HCT116 (cell line): ENCODE data around the gene NT5E. TPM values are rescaled to one million over a fixed set of nuclear protein-coding genes. Genes with fewer than 3 reads are reported as not detected.
A peak's percentile ranks its signal among the peaks of the same experiment; 100 is the strongest.

Experiments used
- ATAC-seq: fragments of 200-7000 bp; cut with Tn5 transposase; 2 replicates; pipeline ENCODE4 v1.9.1; 2020; ENCODE audit warnings: mild to moderate bottlenecking, moderate library complexity
- BruUV-seq: library from RNA; stranded (reverse); fragments of 400-500 nt; replicated peaks from 2 replicates; lab custom pipeline; 2021; lab: Mats Ljungman, UMichigan
- CTCF ChIA-PET: fragments of 300-600 bp; sonication (Branson Sonifier 250); formaldehyde crosslinking; loops from one replicate; lab custom pipeline; 2021; ENCODE audit warnings: antibody characterized with exemption; lab: Charles Lee
- POLR2A ChIA-PET: fragments of 300-600, 350-600 bp; sonication (Branson Sonifier 250); formaldehyde crosslinking; loops from one replicate; lab custom pipeline; 2021; ENCODE audit warnings: antibody characterized with exemption; lab: Charles Lee
- RAD21 ChIA-PET, 2 experiments: fragments of 300-600 bp; sonication (Branson Sonifier 250); formaldehyde crosslinking; loops; one replicate each; lab custom pipeline; 2023; ENCODE audit warnings: low total read pairs in 2 of 2; ENCODE audit not compliant: uncharacterized antibody in 2 of 2, unreplicated experiment in 2 of 2, low non-redundant PET in 1 of 2; lab: Charles Lee
- DNase-seq: peaks from one replicate; pipeline ENCODE4 v3.0.0-alpha.2; 2010; ENCODE audit warnings: low read depth, low spot score
- H2AFZ ChIP-seq: fragments of 200-600 bp; shearing (Covaris generic), sonication (generic); 2 replicates; pipeline ENCODE4 v1.6.1; 2017; ENCODE audit warnings: low read depth, mixed run types, mixed read lengths, antibody characterized with exemption, low read length; ENCODE audit not compliant: poor library complexity, severe bottlenecking
- H3K27ac ChIP-seq: 2 replicates; pipeline ENCODE4 v1.5.1; 2012; ENCODE audit warnings: low read depth, low read length
- H3K27me3 ChIP-seq: fragments of 200-600 bp; sonication (generic); 2 replicates; pipeline ENCODE4 v1.6.1; 2016; ENCODE audit warnings: mixed run types, low read length, mixed read lengths; ENCODE audit not compliant: insufficient read depth
- H3K36me3 ChIP-seq, 2 experiments: fragments of 200-500 bp in 1 of 2; fragments of 200-600 bp in 1 of 2; sonication (Bioruptor generic) in 1 of 2; sonication (generic) in 1 of 2; 2 replicates each; pipeline versions ENCODE4 v1.5.1 to v1.6.1; 2014 to 2016; ENCODE audit warnings: low read length in 2 of 2, inconsistent platforms in 1 of 2, mixed read lengths in 1 of 2, mixed run types in 1 of 2; ENCODE audit not compliant: insufficient read depth in 2 of 2, control insufficient read depth in 1 of 2
- H3K4me1 ChIP-seq, 2 experiments: fragments of 200-600 bp in 1 of 2; sonication (generic) in 1 of 2; 2 replicates each; pipeline versions ENCODE4 v1.5.1 to v1.6.1; 2012 to 2017; ENCODE audit warnings: low read length in 2 of 2, inconsistent platforms in 1 of 2, mild to moderate bottlenecking in 1 of 2, mixed read lengths in 1 of 2, mixed run types in 1 of 2, moderate library complexity in 1 of 2; ENCODE audit not compliant: insufficient read depth in 2 of 2, control insufficient read depth in 1 of 2
- H3K4me2 ChIP-seq: fragments of 200-600 bp; sonication (generic); 2 replicates; pipeline ENCODE4 v1.6.1; 2017; ENCODE audit warnings: mixed run types, low read length, mixed read lengths
- H3K4me3 ChIP-seq, 2 experiments: fragments of 200-600 bp in 1 of 2; sonication (generic) in 1 of 2; replicated peaks in 1 of 2; 2 replicates each; pipeline ENCODE4 v1.5.1; 2011 to 2016; ENCODE audit warnings: low read length in 2 of 2, control low read depth in 1 of 2, low read depth in 1 of 2, mild to moderate bottlenecking in 1 of 2, mixed read lengths in 1 of 2, mixed run types in 1 of 2
- H3K79me2 ChIP-seq: fragments of 200-600 bp; sonication (generic); 2 replicates; pipeline ENCODE4 v1.6.1; 2017; ENCODE audit warnings: mild to moderate bottlenecking, mixed run types, low read length, moderate library complexity, mixed read lengths; ENCODE audit not compliant: insufficient read depth
- H3K9ac ChIP-seq: fragments of 200-600 bp; sonication (generic); 2 replicates; pipeline ENCODE4 v1.6.1; 2016; ENCODE audit warnings: low read length, mixed read lengths
- H3K9me2 ChIP-seq: fragments of 200-600 bp; sonication (generic), shearing (Covaris generic); 2 replicates; pipeline ENCODE4 v1.6.1; 2017; ENCODE audit warnings: mixed run types, mild to moderate bottlenecking, moderate library complexity; ENCODE audit not compliant: insufficient read depth
- H3K9me3 ChIP-seq, 2 experiments: fragments of 200-500 bp in 1 of 2; fragments of 200-600 bp in 1 of 2; sonication (Bioruptor generic) in 1 of 2; sonication (generic) in 1 of 2; 2 replicates each; pipeline ENCODE4 v1.6.1; 2014 to 2017; ENCODE audit warnings: low read length in 2 of 2, mixed read lengths in 2 of 2, inconsistent platforms in 1 of 2, low read depth in 1 of 2, mild to moderate bottlenecking in 1 of 2, mixed run types in 1 of 2, moderate library complexity in 1 of 2; ENCODE audit not compliant: control insufficient read depth in 1 of 2, insufficient read depth in 1 of 2
- H4K20me1 ChIP-seq: fragments of 200-600 bp; sonication (generic), shearing (Covaris generic); 2 replicates; pipeline ENCODE4 v1.6.1; 2017; ENCODE audit warnings: mixed run types, mild to moderate bottlenecking, moderate library complexity; ENCODE audit not compliant: insufficient read depth
- CEBPB ChIP-seq: IDR thresholded peaks from 2 replicates; pipeline ENCODE4 v1.6.1; 2012; ENCODE audit warnings: low read depth
- EZH2phosphoT487 ChIP-seq: fragments of 200-600 bp; IDR thresholded peaks from 2 replicates; pipeline ENCODE4 v1.6.1; 2018; ENCODE audit warnings: antibody characterized with exemption, borderline replicate concordance
- FOSL1 ChIP-seq: IDR thresholded peaks from 2 replicates; pipeline ENCODE4 v1.6.1; 2012; ENCODE audit warnings: low read depth
- POLR2A ChIP-seq: IDR thresholded peaks from 2 replicates; pipeline ENCODE4 v1.7.0; 2011; ENCODE audit warnings: borderline replicate concordance; ENCODE audit not compliant: insufficient read depth, insufficient read length; ENCODE audit errors: extremely low read depth
- POLR2AphosphoS5 ChIP-seq: IDR thresholded peaks from 2 replicates; pipeline ENCODE4 v1.6.1; 2011; ENCODE audit warnings: mild to moderate bottlenecking, low read depth, low read length, moderate library complexity
- RAD21 ChIP-seq: IDR thresholded peaks from 2 replicates; pipeline ENCODE4 v1.6.1; 2012; ENCODE audit warnings: low read depth, mild to moderate bottlenecking
- SIN3A ChIP-seq: IDR thresholded peaks from 2 replicates; pipeline ENCODE4 v1.6.1; 2012; ENCODE audit warnings: low read depth
- SP1 ChIP-seq: IDR thresholded peaks from 2 replicates; pipeline ENCODE4 v1.6.1; 2012; ENCODE audit warnings: low read depth
- YY1 ChIP-seq: IDR thresholded peaks from 2 replicates; pipeline ENCODE4 v1.6.1; 2011; ENCODE audit warnings: low read length, low read depth, moderate library complexity, mild to moderate bottlenecking; ENCODE audit not compliant: insufficient replicate concordance; ENCODE audit errors: extremely low read depth
- ZFX ChIP-seq: fragments of 450-650 bp; IDR thresholded peaks from 2 replicates; pipeline ENCODE4 v1.6.1; 2017
- intact Hi-C: fragments of 100-400 bp; cut with micrococcal nuclease; formaldehyde crosslinking; loops from 2 replicates; pipeline ENCODE4 v1.10.0; 2022
- total RNA-seq: library from RNA; stranded (reverse); gene quantifications from one replicate; pipeline ENCODE4 v1.2.1, GENCODE V29; 2021; ENCODE audit not compliant: unreplicated experiment
- TF ChIP-seq, protein P1 (sequence below): IDR thresholded peaks from 2 replicates; pipeline ENCODE4 v1.6.1; 2012
- TF ChIP-seq, protein P2 (sequence below): IDR thresholded peaks from 2 replicates; pipeline ENCODE4 v1.6.1; 2011; ENCODE audit warnings: mild to moderate bottlenecking, low read length, moderate library complexity; ENCODE audit not compliant: insufficient replicate concordance; ENCODE audit errors: extremely low read depth
- TF ChIP-seq, protein P3 (sequence below): IDR thresholded peaks from 2 replicates; pipeline ENCODE4 v1.6.1; 2012; ENCODE audit warnings: low read depth

NT5E gene
- total RNA-seq, 1 experiment from 2014 or later: 68.2 TPM

DNA sequence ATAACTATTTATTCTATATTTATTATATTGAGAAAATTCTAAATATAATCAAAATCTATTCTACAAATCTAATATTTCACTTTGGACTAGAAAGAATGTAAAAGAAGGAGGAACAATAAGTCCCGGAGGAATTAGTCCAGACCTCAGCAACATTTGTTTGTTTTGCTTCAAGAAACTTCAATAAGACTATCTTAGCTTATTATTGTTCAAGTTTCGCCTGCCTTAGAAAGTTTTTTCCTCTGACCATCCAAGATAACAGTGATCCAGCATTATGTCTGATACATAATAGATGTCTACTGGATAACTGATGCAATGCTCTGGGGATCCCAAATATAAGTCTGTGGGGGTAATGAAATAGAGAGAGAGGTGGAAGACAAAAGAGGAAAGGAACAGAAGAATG is 28.7 kb upstream of the NT5E start:
- Histone ChIP-seq H3K36me3 (no peaks in the 10 kb centered on the region), H3K9ac (no peak overlapping the region), H3K4me2 (no peak overlapping the region), H3K9me2 (no peaks in the 10 kb centered on the region), H3K4me1 (peaks cover 0 to 14% of the 10 kb centered on the region in 2 experiments; a peak in 2 of 4 replicates), H2AFZ (no peak overlapping the region), H3K79me2 (no peaks in the 10 kb centered on the region), H3K4me3 (no peak overlapping the region), H3K27me3 (no peaks in the 10 kb centered on the region), H3K27ac (no peak overlapping the region), H3K9me3 (0 out of 4 replicates have a peak, but pooled peaks cover 0 to 6% of the 10 kb centered on the region in 2 experiments), H4K20me1 (no peaks in the 10 kb centered on the region)
- RAD21 ChIA-PET: no interaction called here
- CTCF ChIA-PET: no interaction called here
- BruUV-seq: no TSS peak
- intact Hi-C loops: no loop called here
- TF ChIP-seq, protein P1, sequence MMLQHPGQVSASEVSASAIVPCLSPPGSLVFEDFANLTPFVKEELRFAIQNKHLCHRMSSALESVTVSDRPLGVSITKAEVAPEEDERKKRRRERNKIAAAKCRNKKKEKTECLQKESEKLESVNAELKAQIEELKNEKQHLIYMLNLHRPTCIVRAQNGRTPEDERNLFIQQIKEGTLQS: no peak
- TF ChIP-seq EZH2phosphoT487: no peak
- TF ChIP-seq, protein P2, sequence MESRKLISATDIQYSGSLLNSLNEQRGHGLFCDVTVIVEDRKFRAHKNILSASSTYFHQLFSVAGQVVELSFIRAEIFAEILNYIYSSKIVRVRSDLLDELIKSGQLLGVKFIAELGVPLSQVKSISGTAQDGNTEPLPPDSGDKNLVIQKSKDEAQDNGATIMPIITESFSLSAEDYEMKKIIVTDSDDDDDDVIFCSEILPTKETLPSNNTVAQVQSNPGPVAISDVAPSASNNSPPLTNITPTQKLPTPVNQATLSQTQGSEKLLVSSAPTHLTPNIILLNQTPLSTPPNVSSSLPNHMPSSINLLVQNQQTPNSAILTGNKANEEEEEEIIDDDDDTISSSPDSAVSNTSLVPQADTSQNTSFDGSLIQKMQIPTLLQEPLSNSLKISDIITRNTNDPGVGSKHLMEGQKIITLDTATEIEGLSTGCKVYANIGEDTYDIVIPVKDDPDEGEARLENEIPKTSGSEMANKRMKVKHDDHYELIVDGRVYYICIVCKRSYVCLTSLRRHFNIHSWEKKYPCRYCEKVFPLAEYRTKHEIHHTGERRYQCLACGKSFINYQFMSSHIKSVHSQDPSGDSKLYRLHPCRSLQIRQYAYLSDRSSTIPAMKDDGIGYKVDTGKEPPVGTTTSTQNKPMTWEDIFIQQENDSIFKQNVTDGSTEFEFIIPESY: no peak
- DNase-seq: no peak
- ATAC-seq: no peak
- POLR2A ChIA-PET: no interaction called here

DNA sequence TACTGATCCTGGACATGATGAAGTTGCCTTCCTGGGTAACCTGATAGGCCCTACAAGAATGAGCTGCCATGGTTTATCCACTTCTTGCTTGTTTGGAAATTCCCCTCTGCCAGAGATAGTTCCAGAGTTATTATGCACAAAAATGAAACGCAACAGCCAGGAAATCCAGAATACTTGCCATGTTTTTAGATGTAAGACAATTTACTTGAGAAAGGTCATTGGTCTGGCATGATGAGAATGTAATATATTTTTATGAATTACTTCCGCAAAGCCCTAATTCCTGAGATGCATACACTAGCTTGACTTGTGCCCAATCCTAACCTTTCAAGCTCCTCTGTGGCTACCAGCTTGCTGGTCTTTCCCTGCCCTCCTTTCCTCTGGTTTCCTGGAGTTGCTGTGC is 27.9 kb upstream of the NT5E start:
- Histone ChIP-seq H2AFZ (peak overlapping the region; percentile 2), H3K9me2 (no peaks in the 10 kb centered on the region), H3K4me3 (no peak overlapping the region), H4K20me1 (no peaks in the 10 kb centered on the region), H3K36me3 (no peaks in the 10 kb centered on the region; a peak in 1 of 4 replicates), H3K27ac (no peak overlapping the region), H3K27me3 (no peaks in the 10 kb centered on the region), H3K9me3 (peaks cover 5 to 6% of the 10 kb centered on the region in 2 experiments; a peak in 1 of 4 replicates), H3K4me1 (peaks cover 0 to 14% of the 10 kb centered on the region in 2 experiments; a peak in 2 of 4 replicates), H3K9ac (no peak overlapping the region), H3K4me2 (no peak overlapping the region), H3K79me2 (no peaks in the 10 kb centered on the region)
- no peak for ATAC-seq
- intact Hi-C loops: no loop called here
- BruUV-seq: no TSS peak
- no peak for DNase-seq
- ChIA-PET POLR2A (no interaction called here), RAD21 (no interaction called here), CTCF (no interaction called here)
- TF ChIP-seq YY1 (no peak), FOSL1 (no peak), CEBPB (no peak), SP1 (no peak), POLR2AphosphoS5 (no peak), ZFX (no peak), POLR2A (no peak), RAD21 (no peak), SIN3A (no peak)
- TF ChIP-seq, protein P3, sequence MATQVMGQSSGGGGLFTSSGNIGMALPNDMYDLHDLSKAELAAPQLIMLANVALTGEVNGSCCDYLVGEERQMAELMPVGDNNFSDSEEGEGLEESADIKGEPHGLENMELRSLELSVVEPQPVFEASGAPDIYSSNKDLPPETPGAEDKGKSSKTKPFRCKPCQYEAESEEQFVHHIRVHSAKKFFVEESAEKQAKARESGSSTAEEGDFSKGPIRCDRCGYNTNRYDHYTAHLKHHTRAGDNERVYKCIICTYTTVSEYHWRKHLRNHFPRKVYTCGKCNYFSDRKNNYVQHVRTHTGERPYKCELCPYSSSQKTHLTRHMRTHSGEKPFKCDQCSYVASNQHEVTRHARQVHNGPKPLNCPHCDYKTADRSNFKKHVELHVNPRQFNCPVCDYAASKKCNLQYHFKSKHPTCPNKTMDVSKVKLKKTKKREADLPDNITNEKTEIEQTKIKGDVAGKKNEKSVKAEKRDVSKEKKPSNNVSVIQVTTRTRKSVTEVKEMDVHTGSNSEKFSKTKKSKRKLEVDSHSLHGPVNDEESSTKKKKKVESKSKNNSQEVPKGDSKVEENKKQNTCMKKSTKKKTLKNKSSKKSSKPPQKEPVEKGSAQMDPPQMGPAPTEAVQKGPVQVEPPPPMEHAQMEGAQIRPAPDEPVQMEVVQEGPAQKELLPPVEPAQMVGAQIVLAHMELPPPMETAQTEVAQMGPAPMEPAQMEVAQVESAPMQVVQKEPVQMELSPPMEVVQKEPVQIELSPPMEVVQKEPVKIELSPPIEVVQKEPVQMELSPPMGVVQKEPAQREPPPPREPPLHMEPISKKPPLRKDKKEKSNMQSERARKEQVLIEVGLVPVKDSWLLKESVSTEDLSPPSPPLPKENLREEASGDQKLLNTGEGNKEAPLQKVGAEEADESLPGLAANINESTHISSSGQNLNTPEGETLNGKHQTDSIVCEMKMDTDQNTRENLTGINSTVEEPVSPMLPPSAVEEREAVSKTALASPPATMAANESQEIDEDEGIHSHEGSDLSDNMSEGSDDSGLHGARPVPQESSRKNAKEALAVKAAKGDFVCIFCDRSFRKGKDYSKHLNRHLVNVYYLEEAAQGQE: no peak
- TF ChIP-seq, protein P2: no peak
